Stimulated activated CD8-positive, alpha-beta memory T cell treated with anti-CD3 and anti-CD28 coated beads, Interleukin-7, amount 100 ng/mL, for 24 hours (primary cell): ENCODE data around the gene CACNG7.

Experiments used
- DNase-seq: peaks from one replicate; pipeline ENCODE4 v3.0.0-alpha.2; 2020; ENCODE audit warnings: low read depth

Gene CACNG7

DNA sequence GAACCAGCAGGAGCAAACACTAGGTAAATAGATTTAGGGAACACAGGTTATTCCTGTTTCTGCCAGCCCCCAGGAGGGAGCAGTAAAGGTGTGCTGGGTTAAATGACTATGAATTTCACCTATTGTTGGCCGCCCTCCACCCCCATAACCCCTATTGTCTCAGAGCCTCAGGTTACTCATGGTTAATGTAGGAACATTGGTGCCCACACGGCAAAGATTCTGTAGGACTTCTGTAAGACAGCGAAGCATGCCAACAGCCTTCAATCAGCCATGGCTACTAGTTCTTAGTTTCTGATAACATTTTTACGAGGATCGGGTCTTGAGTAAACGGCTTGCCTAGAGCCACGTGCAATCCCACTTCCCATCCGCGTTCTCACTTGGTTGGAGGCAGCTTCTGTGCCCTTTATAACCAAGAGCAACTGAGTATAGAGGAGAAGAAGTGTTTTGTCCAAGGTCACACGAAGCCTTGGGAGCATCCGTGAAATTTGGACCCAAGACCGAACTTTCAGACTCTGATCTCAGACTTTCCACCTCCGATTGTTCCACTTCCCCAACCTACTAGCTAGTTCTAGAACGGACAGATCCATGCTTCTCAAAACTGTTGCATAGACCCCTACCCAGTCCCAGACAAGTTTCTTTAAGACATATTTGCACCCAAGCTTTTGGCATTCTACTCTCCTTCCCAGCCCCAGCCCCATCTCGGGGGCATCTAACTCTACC is 48.5 kb downstream of the CACNG7 start:
- no peak for DNase-seq

DNA sequence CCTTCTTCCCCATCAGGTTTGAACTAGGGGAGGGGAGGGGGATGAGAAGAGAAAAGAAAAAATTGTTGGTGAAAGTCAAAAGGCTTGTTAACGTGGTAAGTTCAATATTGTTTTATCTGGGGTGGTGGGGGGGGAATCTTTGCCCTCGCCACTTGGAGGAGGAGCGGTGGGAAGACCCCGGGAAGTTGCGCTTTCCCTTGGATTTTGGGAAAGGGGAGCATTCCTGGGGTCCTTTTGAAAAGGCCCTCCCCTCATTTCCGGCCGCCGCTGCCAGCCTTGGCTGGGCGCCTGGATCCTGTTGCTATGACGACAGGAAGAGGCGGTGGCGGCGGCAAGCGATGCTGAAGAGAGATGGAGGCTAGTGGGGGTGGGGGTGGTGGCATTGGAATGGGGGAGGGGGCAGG is 49.1 kb downstream of the CACNG7 start:
- DNase-seq: no peak

DNA sequence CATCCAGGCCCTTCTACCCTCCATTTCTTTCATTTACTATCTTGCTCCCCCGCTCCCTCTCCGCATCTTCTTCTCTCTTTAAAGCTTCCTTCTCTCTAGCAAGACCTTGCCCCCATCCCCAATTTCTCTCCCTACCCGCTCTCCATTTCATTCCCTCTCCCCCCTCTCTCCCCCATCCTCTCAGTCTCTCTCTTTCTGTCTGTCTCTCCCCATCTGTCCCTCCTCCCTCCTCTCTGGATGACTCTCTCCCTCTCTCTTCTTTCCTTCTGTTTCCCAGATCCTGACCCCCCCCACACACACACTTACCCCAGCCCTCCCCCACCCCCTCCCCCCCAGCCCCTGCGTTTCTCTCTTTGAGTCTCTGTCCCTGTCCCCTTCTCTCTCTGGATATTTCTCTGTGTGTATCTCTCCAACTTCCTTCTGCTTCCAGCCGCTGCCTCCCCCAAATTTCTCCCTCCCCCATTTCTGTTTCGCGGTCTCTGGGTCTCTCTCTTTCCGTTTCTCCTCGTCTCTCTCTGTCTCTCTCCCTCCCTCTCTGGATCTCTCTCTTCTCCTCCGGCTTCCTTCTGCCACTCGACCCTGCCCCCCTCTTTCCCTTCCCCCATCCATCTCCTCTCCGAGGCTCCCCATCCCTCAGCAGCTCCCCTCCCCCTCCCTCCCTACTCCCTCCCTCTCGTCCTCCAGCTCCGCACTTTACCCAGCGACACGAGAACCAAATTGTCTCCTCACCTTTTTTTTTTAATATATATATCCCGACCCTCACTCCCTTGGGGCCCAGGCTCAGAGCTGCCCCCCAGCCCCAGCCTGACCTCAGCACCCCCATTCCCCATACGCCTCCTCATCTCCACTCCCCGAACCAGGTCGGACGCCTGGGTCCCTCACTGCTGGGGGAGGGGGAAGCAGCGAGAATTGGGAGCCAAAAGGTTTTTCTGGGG is 50.0 kb downstream of the CACNG7 start:
- DNase-seq: no peak

DNA sequence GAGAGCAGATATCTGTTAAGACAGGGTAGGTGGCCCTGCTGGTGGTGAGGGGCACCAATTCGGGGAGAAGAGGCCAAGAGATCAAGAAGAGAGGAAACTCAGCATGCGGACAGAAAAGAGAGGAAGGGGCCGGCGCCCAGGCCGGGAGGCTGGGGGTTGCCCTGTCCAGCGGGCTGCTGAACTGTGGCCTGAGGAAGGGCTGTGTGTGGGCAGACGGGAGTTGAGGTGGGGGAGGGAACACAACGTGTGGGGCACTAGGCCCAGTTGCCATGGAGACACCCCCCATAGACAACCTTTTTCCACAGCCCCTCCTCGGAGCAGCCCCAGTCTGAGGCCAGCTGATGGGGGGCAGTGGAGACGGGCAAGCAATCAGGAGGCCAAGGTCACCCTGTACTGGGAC is 51.1 kb downstream of the CACNG7 start:
- DNase-seq: no peak

DNA sequence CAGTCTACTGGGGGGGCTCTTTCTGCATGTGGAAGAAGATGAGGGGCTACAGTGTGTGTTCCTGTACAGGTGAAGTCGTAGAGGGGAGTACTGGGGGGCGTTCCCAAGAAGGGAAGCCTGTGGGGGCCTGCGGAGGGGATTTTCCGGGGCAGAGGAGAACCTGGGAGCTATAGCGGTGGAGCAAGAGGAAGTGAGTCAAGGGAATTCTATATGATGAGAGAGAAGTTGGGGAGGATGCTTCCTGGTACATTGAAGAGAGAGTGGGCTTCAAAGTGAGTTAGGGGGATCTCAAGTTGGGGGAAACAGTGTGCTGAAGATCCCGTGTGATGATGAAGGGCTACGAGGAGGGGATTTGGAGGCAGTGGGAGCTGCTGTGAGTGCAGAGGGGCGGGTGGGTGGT is 51.8 kb downstream of the CACNG7 start:
- DNase-seq: no peak

DNA sequence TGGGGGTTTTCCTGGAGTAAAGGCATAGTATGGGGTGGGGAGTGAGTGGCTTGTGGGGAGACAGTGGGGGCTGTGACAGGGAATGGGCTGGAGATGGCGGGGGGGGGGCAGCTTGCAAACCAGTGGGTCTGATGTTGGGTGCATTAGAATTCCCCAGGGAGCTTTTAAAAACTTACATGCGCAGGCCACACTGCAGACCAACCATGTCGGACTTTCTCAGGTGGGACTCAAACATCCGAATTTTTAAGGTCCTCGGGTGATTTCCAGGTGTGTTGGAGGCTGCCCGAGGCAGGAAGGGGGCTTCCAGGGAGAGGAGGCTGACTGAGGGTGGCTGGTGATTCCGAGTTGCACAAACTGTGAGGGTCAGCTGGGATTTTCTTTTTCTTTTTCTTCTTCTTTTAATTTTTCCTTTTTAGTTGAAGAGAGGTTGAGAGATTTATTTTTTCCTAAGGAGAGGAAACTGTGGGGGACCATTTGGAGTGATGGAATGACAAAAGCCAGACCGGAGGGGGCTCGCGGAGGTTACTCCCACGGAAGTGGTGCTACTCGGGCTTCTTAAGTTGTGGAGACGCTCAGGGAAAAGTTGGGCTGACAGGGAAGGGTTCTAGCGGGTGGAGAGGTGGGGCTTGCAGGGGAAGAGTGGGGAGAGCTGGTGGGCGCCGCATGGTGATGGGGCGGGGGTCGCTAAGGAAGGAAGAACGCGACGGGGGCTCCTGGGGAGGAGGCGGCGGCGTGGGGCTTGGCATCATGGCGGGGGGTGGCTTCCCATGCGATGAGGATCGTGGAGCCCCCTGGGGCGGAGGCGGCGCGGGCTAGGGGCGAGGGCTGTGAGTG is 52.7 kb downstream of the CACNG7 start:
- DNase-seq: no peak

DNA sequence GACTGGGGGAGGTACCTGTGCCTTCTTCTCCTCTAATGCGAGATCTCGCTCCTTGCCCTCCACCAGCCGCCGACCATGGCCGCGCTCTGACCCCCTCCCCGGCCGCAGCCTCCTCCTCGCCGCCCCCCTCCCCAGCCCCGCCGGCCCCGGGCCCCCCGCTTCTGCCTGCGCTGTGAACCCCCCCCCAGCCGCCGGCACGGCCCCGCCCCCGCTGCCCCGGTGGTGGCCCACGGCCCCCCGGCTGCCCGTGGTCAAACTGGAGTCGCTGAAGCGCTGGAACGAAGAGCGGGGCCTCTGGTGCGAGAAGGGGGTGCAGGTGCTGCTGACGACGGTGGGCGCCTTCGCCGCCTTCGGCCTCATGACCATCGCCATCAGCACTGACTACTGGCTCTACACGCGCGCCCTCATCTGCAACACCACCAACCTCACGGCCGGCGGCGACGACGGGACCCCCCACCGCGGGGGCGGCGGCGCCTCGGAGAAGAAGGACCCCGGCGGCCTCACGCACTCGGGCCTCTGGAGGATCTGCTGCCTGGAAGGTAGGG is 53.9 kb downstream of the CACNG7 start, which contains the start of gene CACNG8:
CACNG8 (plus strand) TSS at position 51 of the 545 bp plus-strand sequence.
- no peak for DNase-seq

DNA sequence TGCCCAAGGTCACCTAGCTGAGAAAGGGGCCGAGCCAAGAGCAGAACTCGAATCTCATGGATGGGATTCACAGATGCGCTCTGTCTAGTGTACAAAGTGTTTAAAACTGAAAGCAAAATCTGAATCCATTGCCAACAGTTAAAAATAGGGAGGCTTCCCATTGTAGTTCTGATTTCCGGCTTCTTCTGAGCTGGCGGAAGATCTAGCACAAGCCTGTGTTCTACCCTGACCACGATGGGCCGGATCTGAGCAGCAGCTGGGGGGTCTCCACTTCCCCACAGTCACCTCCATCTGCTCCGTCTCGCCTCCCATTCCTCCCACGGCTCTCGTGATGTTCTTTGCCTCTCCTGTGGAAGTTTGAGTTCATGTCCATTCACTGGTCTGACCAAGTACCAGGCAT is 56.0 kb downstream of the CACNG7 start:
- DNase-seq: no peak

DNA sequence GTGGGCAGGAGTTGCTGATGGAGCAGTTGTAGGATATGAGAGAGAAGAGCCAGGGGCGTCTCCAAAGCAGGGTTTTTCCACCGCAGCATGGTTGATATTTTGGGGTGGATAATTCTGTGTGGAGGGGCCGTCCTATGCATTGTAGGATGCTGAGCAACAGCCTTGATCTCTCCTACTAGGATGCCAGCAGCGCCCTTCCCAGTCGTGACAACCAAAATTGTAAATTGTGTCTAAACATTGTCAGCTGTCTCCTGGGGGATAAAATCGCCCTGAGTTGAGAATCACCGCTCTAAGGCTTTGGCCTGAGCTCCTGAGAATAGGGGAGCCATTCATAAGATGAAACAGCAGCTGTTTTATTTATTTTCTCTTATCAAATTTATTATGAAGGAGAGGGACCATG is 57.9 kb downstream of the CACNG7 start:
- DNase-seq: no peak

DNA sequence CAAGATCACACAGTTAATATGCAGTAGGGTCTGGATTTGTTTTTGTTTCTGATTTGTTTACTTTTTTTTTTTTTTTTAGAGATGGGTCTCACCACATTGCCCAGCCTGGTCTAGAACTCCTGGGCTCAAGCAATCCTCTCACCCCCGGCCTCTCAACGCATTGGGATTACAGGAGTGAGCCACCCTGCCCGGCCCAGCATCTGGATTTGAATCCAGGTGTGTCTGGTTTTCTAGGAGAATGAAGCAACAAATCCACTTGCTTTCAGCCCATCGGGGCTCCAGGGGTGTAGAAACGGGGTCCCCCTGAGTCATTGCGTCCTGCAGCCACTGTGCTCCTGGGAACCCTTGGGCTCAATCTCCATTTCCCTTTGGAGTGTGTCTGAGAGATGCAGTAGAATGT is 60.3 kb downstream of the CACNG7 start:
- no peak for DNase-seq

DNA sequence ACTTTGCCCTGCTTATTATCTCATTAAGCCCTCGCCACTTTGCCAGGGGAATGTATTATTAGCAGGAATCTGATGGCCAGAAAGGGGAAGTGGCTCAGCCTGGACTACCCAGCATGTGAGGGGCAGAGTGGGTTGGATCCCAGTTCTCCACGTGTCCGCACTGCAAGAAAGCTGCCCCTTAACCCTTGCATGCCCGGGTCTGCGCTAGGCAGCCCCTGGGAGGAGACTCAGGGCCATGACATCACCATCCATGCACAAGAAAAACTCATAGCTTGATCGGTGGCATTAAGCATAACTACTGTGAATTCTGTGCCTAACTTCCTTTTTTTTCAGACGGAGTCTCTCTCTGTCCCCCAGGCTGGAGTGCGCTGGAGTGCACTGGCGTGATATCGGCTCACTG is 62.6 kb downstream of the CACNG7 start:
- no peak for DNase-seq

DNA sequence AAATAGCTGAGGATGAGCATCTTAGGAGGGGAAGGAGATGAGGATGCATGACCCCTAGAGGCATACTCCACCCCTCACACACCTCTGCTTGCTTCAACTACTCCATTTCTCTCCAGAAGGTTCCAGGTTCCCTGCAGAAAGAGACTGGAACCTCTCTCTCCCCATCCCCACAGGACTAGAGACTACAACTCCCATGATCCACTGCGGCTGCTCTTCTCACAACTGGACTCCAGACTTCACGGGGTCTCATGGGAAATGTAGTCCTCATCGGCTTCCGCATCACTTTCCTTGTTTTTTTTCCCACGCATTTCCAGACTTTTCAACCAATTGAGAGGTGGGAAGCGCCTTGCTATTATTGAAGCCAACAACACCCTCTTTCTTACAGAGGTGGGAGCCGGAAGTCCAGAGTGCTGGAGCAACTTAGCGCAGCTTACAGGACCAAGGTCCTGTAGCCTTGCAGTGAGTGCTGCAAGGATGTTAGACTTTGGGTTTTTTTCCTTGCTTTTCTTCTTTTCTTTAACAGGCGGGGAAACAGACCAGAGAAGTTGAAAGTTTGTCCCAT is 68.4 kb downstream of the CACNG7 start:
- peak; percentile 14 for DNase-seq

DNA sequence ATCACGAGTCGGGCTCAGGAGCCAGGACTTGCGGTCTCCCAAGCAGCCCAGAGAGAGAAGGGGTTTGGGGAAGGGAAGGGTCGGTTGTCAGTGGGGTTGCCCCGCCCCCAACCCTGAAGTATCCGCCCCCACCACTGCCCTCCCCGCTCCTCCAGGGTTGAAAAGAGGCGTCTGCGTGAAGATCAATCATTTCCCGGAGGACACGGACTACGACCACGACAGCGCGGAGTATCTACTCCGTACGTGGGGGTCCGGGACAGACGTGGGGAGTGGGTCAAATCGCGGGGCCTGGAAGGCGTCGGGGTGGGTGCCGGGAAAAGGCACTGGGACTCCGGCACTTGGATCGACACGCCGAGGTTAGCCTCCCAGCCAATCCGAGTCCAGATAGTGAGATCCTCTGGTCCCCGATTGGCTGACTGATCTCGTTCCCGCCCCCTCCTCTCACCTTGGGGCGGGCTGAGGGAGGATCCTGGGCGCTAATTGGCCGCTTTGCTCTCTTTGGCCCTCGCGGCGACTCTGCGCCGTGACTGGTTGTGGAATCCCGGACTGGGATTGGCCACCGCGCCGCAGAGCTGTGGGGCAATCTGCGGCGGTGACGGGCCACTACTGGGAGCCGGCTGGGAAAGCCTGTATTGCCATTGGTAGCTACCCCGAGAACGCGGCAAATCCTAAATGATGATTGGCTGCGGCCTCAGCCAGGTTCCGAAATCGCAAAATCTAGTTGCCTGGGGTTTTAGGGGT is 69.1 kb downstream of the CACNG7 start:
- DNase-seq: peak; percentile 9

DNA sequence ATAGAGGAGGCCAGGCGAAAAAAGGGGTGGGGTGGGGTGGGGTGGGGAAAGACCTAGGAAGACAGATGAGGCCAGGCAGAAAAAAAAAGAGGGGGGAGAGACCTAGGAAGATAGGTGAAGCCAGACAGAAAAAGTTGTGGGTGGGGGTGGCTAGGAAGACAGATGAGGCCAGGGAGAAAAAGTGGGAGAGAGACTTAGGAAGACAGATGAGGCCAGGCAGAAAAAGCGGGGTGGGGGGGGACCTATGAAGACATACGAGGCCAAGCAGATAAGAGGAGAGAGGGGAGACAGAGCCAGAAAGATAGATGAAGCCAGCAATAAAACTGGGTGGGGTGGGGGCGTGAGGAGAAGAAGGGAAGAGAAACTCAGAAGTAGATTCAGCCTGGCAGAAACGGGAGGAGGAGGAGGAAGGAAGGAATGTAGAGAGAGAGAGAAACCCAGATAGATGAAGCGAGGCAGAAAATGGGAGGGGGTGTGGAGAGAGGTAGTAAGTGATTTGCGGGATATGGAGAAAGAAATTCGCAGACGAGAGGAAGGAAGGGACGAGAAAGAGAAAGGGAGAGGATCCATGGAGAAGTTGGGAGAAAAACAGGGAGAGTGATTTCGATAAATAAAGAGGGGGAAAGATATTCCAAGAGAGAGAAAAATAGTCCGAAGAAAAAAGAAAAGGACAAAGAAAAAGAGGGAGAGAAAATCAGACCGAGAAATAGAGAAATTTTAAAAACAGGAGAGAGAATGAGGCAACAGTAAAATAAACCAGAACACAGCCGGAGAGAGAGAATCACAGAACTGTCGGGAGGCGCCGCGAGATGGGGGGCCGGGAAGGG is 70.1 kb downstream of the CACNG7 start:
- no peak for DNase-seq

DNA sequence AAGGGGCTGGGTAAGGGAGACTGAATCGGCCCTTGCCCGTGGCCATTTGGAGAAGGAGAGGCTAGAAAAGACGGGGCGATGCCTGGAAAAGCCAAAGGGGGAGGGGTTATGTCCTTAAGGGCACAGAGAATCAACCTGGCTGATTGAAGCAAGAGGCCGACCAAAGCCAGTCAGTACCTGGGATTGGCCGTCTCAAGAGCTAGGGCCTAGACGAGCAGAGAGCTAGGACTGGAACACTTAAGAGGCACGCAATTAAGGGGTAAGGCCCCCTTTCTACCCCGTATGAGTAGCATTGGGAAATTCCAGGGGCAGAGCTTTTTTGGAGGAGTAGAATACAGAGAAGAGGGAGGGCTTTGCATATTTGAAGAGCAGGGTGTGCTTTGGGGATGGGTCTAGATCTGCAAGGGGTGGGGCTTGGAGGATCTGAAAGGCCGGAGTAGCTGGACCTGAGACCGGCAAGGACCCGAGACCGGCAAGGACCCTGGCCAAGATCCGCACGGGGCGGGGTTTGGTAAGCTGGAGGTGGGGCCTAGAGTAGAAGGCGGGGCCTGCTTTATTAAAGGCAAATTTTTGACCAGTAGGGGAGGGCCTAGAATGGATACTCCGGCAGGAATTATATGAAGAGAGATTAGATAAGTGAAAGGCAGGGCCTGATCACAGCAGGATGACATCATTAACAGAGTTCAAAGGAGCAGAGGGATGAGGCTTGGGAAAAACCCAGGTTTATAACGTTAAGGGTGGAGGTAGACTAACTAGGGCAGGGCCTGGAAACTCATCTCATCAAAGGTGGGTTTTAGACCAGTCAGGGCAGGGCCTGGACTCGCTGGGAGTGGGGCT is 71.7 kb downstream of the CACNG7 start:
- no peak for DNase-seq

DNA sequence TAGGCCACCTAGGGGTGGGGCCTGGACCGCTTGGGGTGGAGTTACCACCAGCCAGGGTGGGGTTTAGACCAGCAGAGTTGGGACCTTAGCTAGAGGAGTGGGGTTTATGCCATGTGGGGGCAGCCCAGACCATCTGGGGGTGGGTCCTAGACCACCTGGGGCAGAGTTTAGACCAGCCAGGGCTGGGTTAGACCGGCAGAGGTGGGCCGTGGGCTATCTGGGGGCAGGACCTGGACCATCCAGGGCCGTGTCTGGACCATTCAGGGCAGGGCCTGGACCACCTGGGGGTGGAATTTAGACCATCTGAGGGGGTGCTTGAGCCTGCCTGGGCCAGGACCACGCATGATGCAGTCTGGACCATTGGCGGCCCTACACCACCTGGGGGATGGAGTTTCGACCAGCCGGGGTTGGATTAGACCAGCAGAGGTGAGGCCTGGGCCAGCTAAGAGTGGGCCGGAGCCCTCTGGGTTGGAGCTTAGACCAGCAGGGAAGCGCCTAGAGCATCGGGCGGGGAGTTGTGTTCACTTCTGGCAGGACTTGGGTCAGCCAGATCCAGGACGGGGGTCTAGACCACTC is 72.4 kb downstream of the CACNG7 start:
- no peak for DNase-seq

DNA sequence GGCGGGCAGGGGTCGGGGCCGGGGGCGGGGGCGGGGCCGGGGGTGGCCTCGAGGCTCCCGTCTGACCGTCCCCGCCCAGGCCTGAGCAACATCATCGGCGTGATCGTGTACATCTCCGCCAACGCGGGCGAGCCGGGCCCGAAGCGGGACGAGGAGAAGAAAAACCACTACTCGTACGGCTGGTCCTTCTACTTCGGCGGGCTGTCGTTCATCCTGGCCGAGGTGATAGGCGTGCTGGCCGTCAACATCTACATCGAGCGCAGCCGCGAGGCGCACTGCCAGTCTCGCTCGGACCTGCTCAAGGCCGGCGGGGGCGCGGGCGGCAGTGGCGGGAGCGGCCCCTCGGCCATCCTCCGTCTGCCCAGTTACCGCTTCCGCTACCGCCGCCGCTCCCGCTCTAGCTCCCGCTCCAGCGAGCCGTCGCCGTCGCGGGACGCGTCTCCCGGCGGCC is 72.9 kb downstream of the CACNG7 start:
- no peak for DNase-seq

DNA sequence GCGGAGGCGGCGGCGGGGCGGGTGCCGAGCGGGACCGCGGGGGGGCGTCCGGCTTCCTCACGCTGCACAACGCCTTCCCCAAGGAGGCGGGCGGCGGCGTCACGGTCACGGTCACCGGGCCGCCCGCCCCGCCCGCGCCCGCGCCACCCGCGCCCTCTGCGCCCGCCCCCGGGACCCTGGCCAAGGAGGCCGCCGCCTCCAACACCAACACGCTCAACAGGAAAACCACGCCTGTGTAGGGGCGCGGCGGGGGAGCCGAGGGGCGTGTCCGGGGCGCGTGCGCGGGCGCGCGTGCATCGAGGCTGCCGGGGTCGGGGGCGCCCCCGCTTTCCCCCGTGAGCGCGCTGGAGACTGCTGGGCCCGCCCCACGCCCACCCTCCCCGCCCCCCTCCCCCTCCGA is 73.5 kb downstream of the CACNG7 start:
- DNase-seq: no peak
